WI38 (cell line): ENCODE data around the gene MST1.

Experiments
- H3K4me3 ChIP-seq: 2 replicates; pipeline ENCODE4 v1.5.1; 2011; ENCODE audit warnings: low read depth, mild to moderate bottlenecking, control low read depth, low read length
- TF ChIP-seq, protein P1 (sequence below): IDR thresholded peaks from 2 replicates; pipeline ENCODE4 v1.5.1; 2012; ENCODE audit warnings: low read depth, mild to moderate bottlenecking, control low read depth, low read length

MST1 gene

DNA sequence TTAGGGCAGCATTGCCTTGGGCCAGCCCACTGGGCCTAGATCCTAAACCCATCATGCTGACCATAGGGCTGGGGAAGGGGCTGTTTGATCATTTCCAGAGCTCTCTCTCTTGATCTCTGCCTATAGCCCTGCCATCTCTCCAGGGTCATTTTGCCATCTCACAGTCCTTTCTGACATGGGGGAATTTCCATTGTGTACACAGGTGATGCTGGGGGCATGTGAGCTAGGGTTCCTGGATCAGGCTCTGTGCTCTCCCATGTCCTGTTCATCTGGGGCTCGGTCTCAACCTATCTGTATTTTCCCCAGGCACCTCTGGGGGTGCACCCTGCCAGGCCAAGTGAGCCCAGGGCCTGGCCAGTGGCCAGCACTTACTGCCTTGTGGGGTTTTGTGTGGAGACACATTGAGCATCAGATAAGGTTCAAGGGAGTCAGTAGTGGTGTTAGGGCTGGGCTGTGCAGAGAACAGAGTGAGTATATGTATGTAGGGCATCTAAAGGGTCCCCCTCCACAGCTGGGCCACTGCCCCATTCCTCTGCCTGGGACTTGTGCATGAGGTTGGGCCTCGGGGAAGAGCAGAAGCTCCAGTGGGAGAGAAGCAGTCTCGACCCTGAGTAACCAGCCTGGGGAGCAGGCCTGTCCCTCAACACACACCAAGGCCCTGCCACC is 40.8 kb downstream of the MST1 start:
- TF ChIP-seq, protein P1, sequence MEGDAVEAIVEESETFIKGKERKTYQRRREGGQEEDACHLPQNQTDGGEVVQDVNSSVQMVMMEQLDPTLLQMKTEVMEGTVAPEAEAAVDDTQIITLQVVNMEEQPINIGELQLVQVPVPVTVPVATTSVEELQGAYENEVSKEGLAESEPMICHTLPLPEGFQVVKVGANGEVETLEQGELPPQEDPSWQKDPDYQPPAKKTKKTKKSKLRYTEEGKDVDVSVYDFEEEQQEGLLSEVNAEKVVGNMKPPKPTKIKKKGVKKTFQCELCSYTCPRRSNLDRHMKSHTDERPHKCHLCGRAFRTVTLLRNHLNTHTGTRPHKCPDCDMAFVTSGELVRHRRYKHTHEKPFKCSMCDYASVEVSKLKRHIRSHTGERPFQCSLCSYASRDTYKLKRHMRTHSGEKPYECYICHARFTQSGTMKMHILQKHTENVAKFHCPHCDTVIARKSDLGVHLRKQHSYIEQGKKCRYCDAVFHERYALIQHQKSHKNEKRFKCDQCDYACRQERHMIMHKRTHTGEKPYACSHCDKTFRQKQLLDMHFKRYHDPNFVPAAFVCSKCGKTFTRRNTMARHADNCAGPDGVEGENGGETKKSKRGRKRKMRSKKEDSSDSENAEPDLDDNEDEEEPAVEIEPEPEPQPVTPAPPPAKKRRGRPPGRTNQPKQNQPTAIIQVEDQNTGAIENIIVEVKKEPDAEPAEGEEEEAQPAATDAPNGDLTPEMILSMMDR = no peak
- no peak overlapping the region for H3K4me3 ChIP-seq

DNA sequence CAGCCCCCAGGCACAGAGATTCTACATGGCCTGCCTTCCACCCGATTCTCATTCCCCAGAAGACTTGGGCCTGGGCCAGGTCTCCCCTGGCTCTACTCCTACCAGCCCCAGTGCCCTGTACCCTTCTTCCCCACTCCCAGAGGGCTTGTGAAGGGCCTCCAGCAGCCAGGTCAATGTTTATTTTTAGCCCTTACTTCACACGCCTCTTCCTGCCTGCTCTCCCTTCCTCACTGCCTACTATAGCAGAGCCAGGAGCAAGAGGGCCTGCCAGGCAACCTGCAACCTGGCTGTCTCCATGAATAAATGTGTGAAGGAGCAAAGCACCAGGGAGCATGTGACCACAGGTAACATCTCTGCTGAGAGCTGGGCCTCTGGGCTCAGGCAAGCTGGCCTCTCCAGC is 41.5 kb downstream of the MST1 start:
- H3K4me3 ChIP-seq = no peak overlapping the region
- TF ChIP-seq, protein P1 = no peak

DNA sequence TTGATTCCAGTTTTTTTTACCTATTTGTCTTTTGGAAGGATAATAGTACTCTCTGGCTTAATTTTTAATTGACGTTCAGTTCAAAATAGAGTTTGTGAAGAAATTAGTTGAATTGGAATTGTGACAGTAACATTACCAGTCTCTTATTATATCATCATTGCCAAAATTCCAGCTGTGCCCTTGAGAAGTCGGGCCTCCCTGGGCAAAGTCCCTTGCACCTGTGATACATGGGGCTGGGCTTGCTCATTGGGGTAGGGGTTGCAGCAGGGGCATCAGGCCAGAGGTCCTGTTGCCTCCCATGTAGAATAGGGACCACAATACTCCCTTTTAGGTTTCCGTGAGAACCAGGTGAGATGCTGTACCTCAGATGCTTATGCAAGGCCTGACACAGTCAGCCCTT is 43.0 kb downstream of the MST1 start:
- TF ChIP-seq, protein P1 = no peak
- H3K4me3 ChIP-seq = no peak overlapping the region

DNA sequence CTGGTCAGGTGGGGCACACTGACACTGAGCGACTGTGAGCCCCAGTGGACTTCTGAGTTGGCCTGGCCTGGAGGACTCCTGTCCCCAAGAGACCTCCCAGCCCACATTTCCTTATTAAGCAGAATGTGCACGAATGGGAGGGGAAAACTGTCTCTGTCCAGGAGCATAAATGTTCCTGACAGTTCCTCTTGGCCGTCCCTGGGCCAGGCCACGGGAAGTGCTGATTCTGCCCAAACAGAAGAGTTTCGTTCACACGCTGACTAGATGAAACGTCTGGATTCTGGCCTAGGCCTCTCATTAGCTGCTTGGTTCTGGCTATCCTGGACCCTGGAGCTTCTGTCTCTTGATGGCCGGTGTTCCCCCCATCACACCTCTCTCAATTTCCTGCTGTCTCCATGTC is 44.6 kb downstream of the MST1 start:
- TF ChIP-seq, protein P1 = no peak

DNA sequence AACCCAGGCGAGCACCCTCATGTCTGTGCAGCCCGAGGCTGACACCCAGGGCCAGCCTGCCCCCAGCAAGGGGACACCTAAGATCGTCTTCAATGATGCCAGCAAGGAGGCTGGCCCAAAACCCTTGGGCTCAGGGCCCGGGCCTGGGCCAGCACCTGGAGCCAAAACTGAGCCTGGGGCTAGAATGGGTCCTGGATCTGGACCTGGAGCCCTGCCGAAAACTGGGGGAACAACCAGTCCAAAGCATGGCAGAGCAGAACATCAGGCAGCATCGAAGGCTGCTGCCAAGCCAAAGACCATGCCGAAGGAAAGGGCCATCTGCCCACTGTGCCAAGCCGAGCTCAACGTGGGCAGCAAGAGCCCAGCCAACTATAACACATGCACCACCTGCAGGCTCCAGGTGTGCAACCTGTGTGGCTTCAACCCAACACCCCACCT is 46.5 kb downstream of the MST1 start:
- H3K4me3 ChIP-seq = no peak overlapping the region
- TF ChIP-seq, protein P1 = no peak

More for the DNA sequence above, 44.6 kb downstream of the MST1 start:
- H3K4me3 ChIP-seq = no peak overlapping the region

DNA sequence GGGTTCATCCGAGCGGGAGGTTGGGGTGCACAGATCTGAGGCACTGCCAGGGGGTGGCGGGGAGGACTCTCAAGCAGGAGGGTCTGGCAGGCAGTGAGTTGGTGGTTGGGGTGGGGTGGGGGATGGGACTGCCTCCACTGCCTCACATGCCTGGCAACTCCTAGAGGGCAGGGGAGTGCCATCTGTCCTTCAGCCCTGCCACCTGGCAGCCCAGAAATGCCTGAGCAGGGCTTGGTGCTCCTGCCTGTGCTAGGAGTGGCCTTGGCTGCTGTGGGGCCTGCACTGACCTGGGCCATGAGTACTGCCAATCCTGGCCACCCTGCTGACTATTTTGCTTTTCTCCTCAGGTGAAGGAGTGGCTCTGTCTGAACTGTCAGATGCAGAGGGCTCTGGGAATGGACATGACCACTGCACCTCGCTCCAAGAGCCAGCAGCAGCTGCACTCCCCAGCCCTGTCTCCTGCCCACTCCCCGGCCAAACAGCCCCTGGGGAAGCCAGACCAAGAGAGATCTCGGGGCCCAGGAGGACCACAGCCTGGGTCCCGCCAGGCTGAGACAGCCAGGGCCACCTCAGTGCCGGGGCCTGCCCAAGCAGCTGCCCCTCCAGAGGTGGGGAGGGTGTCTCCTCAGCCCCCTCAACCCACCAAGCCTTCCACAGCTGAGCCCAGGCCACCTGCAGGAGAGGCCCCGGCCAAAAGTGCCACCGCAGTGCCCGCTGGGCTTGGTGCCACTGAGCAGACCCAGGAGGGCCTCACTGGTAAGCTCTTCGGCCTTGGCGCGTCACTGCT is 47.2 kb downstream of the MST1 start:
- TF ChIP-seq, protein P1 = no peak
- no peak overlapping the region for H3K4me3 ChIP-seq

DNA sequence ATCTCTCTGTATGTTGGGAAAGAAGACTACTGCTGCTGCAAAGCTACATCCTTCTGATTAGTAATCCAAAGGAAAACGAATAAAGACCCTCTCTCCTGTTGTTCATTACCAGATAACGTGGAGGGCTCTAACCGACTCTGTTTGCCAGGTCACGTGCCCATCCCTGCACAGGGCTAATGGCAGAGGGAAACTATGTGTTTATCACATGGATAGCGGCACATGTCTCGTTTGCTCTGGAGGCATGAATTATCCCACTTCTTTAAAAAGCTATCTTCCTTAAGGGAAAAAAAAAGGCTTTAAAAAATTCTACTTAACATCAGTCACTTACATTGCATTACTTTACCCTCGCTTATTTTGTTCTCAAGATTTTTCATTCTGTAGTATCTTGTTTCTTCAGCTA is 48.0 kb downstream of the MST1 start:
- TF ChIP-seq, protein P1 = no peak

More for the DNA sequence above, 48.0 kb downstream of the MST1 start:
- H3K4me3 ChIP-seq = no peak overlapping the region
